Stomach (tissue), 9 donors: ENCODE data around the gene PHKB. TPM values are rescaled to one million over a fixed set of nuclear protein-coding genes. Genes with fewer than 3 reads are reported as not detected.
A peak's percentile ranks its signal among the peaks of the same experiment; 100 is the strongest.

Source experiments
- DNase-seq, 2 donors: peaks; one replicate each; pipeline versions ENCODE4 v3.0.0 to v3.0.0-alpha.2; 2013 to 2019
- H3K27ac ChIP-seq, 5 donors: fragments of 200-600 bp in 4 of 5; sonication (generic) in 4 of 5; one replicate each; pipeline ENCODE4 v1.5.1; 2013 to 2019; ENCODE audit warnings: mild to moderate bottlenecking in 1 of 5, moderate library complexity in 1 of 5
- H3K27me3 ChIP-seq, 3 donors: fragments of 200-600 bp; sonication (generic); one replicate each; pipeline ENCODE4 v1.5.1; 2017 to 2019; ENCODE audit warnings: mixed run types in 1 of 3
- H3K36me3 ChIP-seq, 4 donors: fragments of 200-600 bp; sonication (generic); 1 replicate in 3 of 4; 2 replicates in 1 of 4; pipeline ENCODE4 v1.5.1; 2016 to 2019
- H3K4me1 ChIP-seq, 4 donors: fragments of 200-600 bp; sonication (generic); one replicate each; pipeline ENCODE4 v1.5.1; 2016 to 2019
- H3K4me3 ChIP-seq, 4 donors: fragments of 200-600 bp; sonication (generic) in 3 of 4; one replicate each; pipeline ENCODE4 v1.5.1; 2016 to 2019; ENCODE audit warnings: mild to moderate bottlenecking in 1 of 4
- H3K9me3 ChIP-seq, 4 donors: fragments of 200-600 bp; sonication (generic); one replicate each; pipeline ENCODE4 v1.5.1; 2016 to 2019
- CTCF ChIP-seq, 7 experiments: fragments of 450-650 bp in 4 of 7; fragments of 200-600 bp in 3 of 7; sonication (generic) in 3 of 7; IDR thresholded peaks; one replicate each; pipeline ENCODE4 v1.5.1; 2016 to 2019; ENCODE audit warnings: antibody characterized with exemption in 7 of 7, control low read depth in 2 of 7, mild to moderate bottlenecking in 1 of 7
- EP300 ChIP-seq: sonication (generic); formaldehyde crosslinking; IDR thresholded peaks from one replicate; pipeline ENCODE4 v1.6.1; 2017; ENCODE audit warnings: antibody characterized with exemption
- POLR2A ChIP-seq, 4 donors: fragments of 450-650 bp; IDR thresholded peaks; one replicate each; pipeline ENCODE4 v1.6.1; 2016; ENCODE audit warnings: antibody characterized with exemption in 4 of 4, control low read depth in 2 of 4, mild to moderate bottlenecking in 1 of 4, moderate library complexity in 1 of 4
- POLR2AphosphoS5 ChIP-seq, 3 donors: sonication (generic); formaldehyde crosslinking; IDR thresholded peaks; one replicate each; pipeline ENCODE4 v1.6.1; 2016; ENCODE audit warnings: antibody characterized with exemption in 3 of 3
- WGBS, 5 donors: extraction: QIAGEN DNeasy Blood & Tissue Kit in 3 of 5; methylation state at CpG; one replicate each; pipeline versions ENCODE4 v1.1.5 to v1.1.7; 2013 to 2018; 5-methylcytosine and 5-hydroxymethylcytosine counted together
- intact Hi-C: fragments of 100-400 bp; cut with DNase I; formaldehyde crosslinking; loops from one replicate; pipeline ENCODE4 v1.15.1; 2023; ENCODE audit warnings: low total_unique reads
- polyA plus RNA-seq, 3 donors: library from polyadenylated mRNA; stranded (reverse); fragments of 200-250 nt; gene quantifications; one replicate each; pipeline ENCODE4 v1.2.3, GENCODE V29; 2013
- total RNA-seq, 5 donors: library from RNA; depleted of rRNA; stranded (reverse); fragments of >200 nt; gene quantifications; one replicate each; pipeline versions ENCODE4 v1.1.0 to v1.2.3, GENCODE V29; 2014 to 2016
- donor health status: healthy with polysubstance abuse.
- donor health status: Bipolar disorder and iron deficiency.
- donor health status: healthy.

PHKB gene
- total and polyA plus RNA-seq, 8 donors, result 17.5 to 163 (median 51.6) TPM

DNA sequence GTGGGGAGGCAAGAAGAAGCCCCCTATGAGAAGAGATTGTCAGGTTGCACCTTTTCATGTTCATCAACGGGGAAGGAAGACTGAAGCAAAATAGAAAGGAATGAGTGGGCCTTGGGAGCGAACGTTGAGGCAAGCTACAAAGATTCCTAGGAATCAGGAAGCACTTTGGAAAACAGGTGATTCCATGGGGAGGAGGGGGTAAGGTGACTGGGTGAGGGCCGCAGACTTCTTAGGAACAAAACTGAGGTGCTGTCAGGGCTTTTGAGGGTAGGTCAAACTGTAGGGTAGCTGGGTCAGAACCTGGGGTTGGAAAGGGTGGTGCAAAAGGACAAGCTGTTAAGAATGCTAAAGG, 796 bp upstream of the PHKB start:
- no peaks in the 10 kb centered on the region for H3K27me3 ChIP-seq
- intact Hi-C loops, result no loop called here
- DNase-seq, result peak in 1 of 2 donors; percentile 38
- H3K4me1 ChIP-seq, result peaks cover 25 to 64% (median 50%) of the 10 kb centered on the region in 4 donors
- H3K9me3 ChIP-seq, result no peaks in the 10 kb centered on the region
- H3K4me3 ChIP-seq, result peak overlapping the region; percentile 83 to 96 (median 88)
- 0 to 6% (median 2%) methylated on average over 4 of the region's 4 CpGs for WGBS, 5 donors
- TF ChIP-seq EP300 (no peak), POLR2AphosphoS5 (IDR thresholded peaks at IDR 0.05) (no peak), POLR2A (IDR thresholded peaks at IDR 0.05) (no peak), CTCF (IDR thresholded peaks at IDR 0.05) (no peak)
- H3K36me3 ChIP-seq, result peaks cover 0 to 37% (median 22%) of the 10 kb centered on the region in 4 donors
- peak overlapping the region; percentile 97 to 100 (median 98) for H3K27ac ChIP-seq

DNA sequence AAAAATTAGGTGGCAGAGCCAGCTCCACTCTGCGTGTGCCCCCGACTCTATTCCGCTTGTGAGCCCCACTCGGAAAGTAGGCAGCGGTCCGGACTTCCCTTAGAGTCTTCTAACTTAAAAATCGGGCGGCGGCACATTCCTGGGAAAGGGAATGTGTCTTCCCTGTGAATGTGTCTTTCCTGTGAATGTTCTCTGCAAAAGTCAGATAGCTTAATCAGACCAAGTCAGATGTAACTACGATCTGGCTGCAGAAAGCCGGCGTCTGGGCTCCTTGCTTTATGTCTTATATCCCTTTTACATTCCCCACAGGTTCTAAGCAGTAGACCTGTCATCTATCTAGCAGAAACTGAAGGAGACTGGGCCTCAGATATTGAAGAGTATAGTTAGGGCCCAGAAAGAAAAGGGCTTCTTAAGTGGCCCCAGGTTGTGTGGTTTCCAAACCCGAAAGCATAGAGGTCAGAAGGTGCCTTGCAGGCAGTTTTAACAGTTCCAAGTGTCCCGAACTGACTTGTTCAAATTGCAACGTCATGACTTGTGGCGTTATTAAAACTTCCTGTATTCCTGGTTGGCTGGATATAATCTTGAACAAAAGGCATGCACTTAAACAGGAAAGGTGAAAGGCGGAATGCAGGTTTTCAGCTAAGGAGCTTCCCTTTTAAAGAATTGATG, 601 bp downstream of the PHKB start:
- WGBS, 5 donors, result 1 to 3% (median 1%) methylated on average over 17 of the region's 17 CpGs
- intact Hi-C loops, result no loop called here
- Histone ChIP-seq H3K4me3 (peak overlapping the region; percentile 83 to 96 (median 88)), H3K27me3 (no peaks in the 10 kb centered on the region), H3K9me3 (no peaks in the 10 kb centered on the region), H3K36me3 (peaks cover 0 to 24% (median 11%) of the 10 kb centered on the region in 4 donors), H3K4me1 (peaks cover 25 to 78% (median 57%) of the 10 kb centered on the region in 4 donors), H3K27ac (peak overlapping the region; percentile 97 to 100 (median 98))
- peak in 1 of 3 donors; percentile 33 for TF ChIP-seq POLR2AphosphoS5 (IDR thresholded peaks at IDR 0.05)
- TF ChIP-seq EP300, result no peak
- peak in 1 of 2 donors; percentile 76 for DNase-seq

DNA sequence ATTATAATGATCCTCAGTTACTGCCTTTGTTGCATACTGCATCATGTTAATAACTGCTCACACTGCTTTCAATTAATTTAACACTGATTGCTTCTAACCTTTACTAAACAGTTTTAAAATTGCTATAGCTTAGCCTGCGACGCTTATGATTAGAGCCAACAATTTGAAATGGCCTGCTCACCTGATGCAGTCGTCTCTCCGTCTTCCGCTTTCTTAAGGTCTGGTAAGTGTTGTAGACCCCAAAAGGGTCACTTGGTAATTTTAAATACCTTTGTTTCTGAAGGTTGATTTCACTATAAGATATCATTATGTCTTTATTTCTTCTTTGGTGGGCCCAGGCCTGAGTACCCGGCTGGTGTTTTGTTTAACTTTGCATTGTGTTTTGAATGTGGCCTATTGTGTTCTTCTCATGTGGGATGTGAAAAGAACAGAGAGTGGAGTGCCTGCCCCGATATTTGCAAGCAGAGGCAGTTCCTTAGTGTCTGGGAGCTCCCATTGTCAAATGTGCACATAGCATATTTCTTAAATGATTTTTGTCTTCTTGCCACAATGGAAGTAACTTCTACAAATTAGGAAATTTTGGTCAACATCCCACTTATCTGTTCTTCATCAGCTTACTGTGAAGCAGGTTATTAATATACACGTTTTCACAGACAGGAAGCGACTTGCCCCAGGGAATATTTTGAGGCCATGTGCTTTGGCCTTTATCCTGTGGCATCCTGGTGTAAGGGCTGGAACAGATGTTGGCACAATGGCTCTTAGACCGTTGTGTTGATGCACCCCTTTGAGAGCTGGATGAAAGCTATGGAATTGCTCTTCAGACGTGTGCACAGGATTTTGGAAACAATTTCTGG, 2.9 kb downstream of the PHKB start:
- TF ChIP-seq POLR2AphosphoS5 (IDR thresholded peaks at IDR 0.05), result no peak
- no peak for TF ChIP-seq POLR2A (IDR thresholded peaks at IDR 0.05)
- no peak for TF ChIP-seq CTCF (IDR thresholded peaks at IDR 0.05)
- TF ChIP-seq EP300, result no peak
- intact Hi-C loops, result no loop called here
- Histone ChIP-seq H3K4me3 (no peak overlapping the region), H3K4me1 (peaks cover 32 to 86% (median 66%) of the 10 kb centered on the region in 4 donors), H3K27ac (peak overlapping the region in 1 of 5 donors; percentile 21), H3K36me3 (peaks cover 0 to 7% (median 0%) of the 10 kb centered on the region in 4 donors), H3K9me3 (no peaks in the 10 kb centered on the region), H3K27me3 (no peaks in the 10 kb centered on the region)
- DNase-seq, result no peak
- WGBS, 5 donors, result 74 to 80% (median 79%) methylated on average over 11 of the region's 11 CpGs

- TF ChIP-seq CTCF (IDR thresholded peaks at IDR 0.05), result no peak
- TF ChIP-seq EP300, result no peak
- TF ChIP-seq POLR2AphosphoS5 (IDR thresholded peaks at IDR 0.05), result no peak
- TF ChIP-seq POLR2A (IDR thresholded peaks at IDR 0.05), result no peak
- peaks cover 20 to 77% (median 53%) of the 10 kb centered on the region in 4 donors for H3K4me1 ChIP-seq
- peaks cover 0 to 7% (median 0%) of the 10 kb centered on the region in 4 donors for H3K36me3 ChIP-seq
- H3K9me3 ChIP-seq, result no peaks in the 10 kb centered on the region
- H3K4me3 ChIP-seq, result no peak overlapping the region
- intact Hi-C loops, result no loop called here
- no peak overlapping the region for H3K27ac ChIP-seq
- WGBS, 5 donors, result 68 to 78% (median 75%) methylated on average over 2 of the region's 2 CpGs
- no peak for DNase-seq
- H3K27me3 ChIP-seq, result no peaks in the 10 kb centered on the region
Measured at GRCh38 chr16:47465919-47466630, 4.9 kb downstream of the PHKB start.
